ENCODE data around the gene MED15.

Gene MED15

GRCh38 chr22:20508815-20509271, 1.4 kb downstream of the MED15 start:
- no peak for DNase-seq (ENCODE audit: low read depth in 2 of 3, low spot score in 2 of 3)

GRCh38 chr22:20509344-20510047, 2.1 kb downstream of the MED15 start:
- no peak for DNase-seq (ENCODE audit: low read depth in 2 of 3, low spot score in 2 of 3)

GRCh38 chr22:20510811-20511577, 3.6 kb downstream of the MED15 start:
- no peak for DNase-seq (ENCODE audit: low read depth in 2 of 3, low spot score in 2 of 3)

GRCh38 chr22:20511578-20512229, 4.3 kb downstream of the MED15 start:
- no peak for DNase-seq (ENCODE audit: low read depth in 2 of 3, low spot score in 2 of 3)

GRCh38 chr22:20514658-20515406, 7.4 kb downstream of the MED15 start:
- DNase-seq (ENCODE audit: low read depth in 2 of 3, low spot score in 2 of 3) = no peak

GRCh38 chr22:20516399-20516798, 9.0 kb downstream of the MED15 start:
- no peak for DNase-seq (ENCODE audit: low read depth in 2 of 3, low spot score in 2 of 3)

GRCh38 chr22:20517422-20517821, 10.0 kb downstream of the MED15 start:
- DNase-seq (ENCODE audit: low read depth in 2 of 3, low spot score in 2 of 3) = no peak

- DNase-seq (ENCODE audit: low read depth in 2 of 3, low spot score in 2 of 3) = no peak
These were observed 10.6 kb downstream of the MED15 start for GRCh38 chr22:20517841-20518592.

- DNase-seq (ENCODE audit: low read depth in 2 of 3, low spot score in 2 of 3) = no peak
These were observed 12.1 kb downstream of the MED15 start for GRCh38 chr22:20519558-20519957.

GRCh38 chr22:20520093-20520511, 12.7 kb downstream of the MED15 start:
- no peak for DNase-seq (ENCODE audit: low read depth in 2 of 3, low spot score in 2 of 3)

GRCh38 chr22:20522134-20523004, 15.0 kb downstream of the MED15 start:
- DNase-seq (ENCODE audit: low read depth in 2 of 3, low spot score in 2 of 3) = no peak

GRCh38 chr22:20523086-20523983, 15.9 kb downstream of the MED15 start:
- no peak for DNase-seq (ENCODE audit: low read depth in 2 of 3, low spot score in 2 of 3)

GRCh38 chr22:20524004-20524481, 16.6 kb downstream of the MED15 start:
- DNase-seq (ENCODE audit: low read depth in 2 of 3, low spot score in 2 of 3) = no peak

- DNase-seq (ENCODE audit: low read depth in 2 of 3, low spot score in 2 of 3) = no peak
These were observed 17.6 kb downstream of the MED15 start for GRCh38 chr22:20525048-20525447.

- no peak for DNase-seq (ENCODE audit: low read depth in 2 of 3, low spot score in 2 of 3)
These were observed 18.9 kb downstream of the MED15 start for GRCh38 chr22:20526305-20526627.

- no peak for DNase-seq (ENCODE audit: low read depth in 2 of 3, low spot score in 2 of 3)
These were observed 19.4 kb downstream of the MED15 start for GRCh38 chr22:20526628-20527355.

GRCh38 chr22:20528405-20528978, 21.1 kb downstream of the MED15 start:
- DNase-seq (ENCODE audit: low read depth in 2 of 3, low spot score in 2 of 3) = no peak
